ENCODE data around the gene IRAG1. TPM values are rescaled to one million over a fixed set of nuclear protein-coding genes. Genes with fewer than 3 reads are reported as not detected.

Gene IRAG1, protein sequence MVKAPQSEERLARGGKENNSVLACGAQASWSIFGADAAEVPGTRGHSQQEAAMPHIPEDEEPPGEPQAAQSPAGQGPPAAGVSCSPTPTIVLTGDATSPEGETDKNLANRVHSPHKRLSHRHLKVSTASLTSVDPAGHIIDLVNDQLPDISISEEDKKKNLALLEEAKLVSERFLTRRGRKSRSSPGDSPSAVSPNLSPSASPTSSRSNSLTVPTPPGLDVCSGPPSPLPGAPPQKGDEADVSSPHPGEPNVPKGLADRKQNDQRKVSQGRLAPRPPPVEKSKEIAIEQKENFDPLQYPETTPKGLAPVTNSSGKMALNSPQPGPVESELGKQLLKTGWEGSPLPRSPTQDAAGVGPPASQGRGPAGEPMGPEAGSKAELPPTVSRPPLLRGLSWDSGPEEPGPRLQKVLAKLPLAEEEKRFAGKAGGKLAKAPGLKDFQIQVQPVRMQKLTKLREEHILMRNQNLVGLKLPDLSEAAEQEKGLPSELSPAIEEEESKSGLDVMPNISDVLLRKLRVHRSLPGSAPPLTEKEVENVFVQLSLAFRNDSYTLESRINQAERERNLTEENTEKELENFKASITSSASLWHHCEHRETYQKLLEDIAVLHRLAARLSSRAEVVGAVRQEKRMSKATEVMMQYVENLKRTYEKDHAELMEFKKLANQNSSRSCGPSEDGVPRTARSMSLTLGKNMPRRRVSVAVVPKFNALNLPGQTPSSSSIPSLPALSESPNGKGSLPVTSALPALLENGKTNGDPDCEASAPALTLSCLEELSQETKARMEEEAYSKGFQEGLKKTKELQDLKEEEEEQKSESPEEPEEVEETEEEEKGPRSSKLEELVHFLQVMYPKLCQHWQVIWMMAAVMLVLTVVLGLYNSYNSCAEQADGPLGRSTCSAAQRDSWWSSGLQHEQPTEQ
- total RNA-seq (2014; rRNA removed; shearing (Covaris generic)), result 0.08 and 0.21 TPM in 2 replicates
- 0.13 TPM in 1 of 2 replicates, not detected in the other for polyA plus RNA-seq (2015; cell fraction: cytosol; rRNA removed)
- polyA plus RNA-seq (2015; cell fraction: nucleus; rRNA removed), result 0.16 and 0.41 TPM in 2 replicates

DNA sequence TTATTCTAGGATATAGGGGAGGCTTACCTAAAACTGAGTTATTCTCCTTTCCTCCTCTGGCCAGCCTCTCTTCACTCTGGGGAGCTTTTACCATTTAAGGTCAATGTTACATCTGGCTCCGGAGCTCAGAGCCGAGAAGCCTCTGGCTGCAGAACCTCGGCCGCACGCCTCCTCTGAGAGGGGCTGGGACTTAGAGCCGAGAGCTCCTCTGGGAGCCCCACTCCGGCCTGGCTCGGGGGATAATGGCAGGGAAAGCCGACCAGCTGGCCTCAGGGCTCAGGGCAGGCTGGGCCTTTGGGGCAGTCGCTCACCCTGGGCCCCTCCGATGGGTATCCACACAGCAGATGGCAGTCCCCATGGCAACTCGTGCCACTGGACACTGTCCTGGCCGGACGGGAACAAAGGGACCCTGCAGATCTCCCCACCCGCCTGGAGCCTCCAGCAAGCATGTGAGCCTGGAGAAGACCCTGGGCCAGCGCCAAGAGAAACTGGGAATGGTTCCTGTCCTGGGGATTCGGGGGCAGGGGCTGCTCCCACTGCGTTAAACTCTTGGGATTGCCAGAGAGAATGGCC, at the start of gene IRAG1:
IRAG1 (minus strand) TSS at position 247 of the 573 bp plus-strand sequence; CDS start at position 94, 153 bp downstream.
- DNase-seq (ENCODE audit: low read depth, low spot score), result no peak
- in situ Hi-C loops (cut with HindIII; ENCODE audit: low pct_unique_long_range_greater_than_20kb, low sequenced_read_pairs), result no loop called here

DNA sequence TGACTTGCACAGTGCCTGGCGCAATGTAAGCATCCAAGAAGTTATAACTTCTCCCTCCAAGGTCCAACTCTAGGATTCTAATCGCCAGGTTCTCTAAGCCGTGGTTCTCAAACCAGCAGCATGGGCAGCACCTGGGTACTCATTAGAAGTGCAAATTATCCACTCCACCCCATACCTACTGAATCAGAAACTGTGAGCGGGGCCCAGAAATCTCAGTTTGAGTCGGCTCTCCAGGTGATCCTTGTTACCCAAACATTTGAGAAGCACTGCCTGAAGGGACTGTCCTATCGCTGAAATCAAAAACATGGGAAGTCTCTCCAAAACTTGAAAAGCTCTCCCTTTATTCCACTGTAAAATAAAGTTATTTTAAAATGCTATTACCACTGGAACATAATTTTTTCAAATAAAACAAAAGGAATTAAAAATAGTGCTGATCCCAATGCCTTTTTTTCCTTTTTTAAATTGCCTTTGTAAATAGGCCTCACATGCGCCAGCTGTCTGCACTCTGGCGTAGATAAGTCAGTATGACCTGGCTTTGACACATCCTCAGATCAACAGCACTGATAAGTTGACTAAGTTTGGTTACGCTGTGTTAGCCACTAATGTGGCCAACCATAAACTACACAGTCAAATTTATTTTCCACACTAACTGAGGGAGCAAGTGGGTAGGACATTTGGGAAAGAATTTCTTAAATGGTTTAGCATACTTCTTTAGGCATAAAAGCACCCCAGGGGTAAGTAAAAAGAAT, 49.1 kb upstream of the IRAG1 start:
- no peak for DNase-seq (ENCODE audit: low read depth, low spot score)
- in situ Hi-C loops (cut with HindIII; ENCODE audit: low pct_unique_long_range_greater_than_20kb, low sequenced_read_pairs), result no loop called here

DNA sequence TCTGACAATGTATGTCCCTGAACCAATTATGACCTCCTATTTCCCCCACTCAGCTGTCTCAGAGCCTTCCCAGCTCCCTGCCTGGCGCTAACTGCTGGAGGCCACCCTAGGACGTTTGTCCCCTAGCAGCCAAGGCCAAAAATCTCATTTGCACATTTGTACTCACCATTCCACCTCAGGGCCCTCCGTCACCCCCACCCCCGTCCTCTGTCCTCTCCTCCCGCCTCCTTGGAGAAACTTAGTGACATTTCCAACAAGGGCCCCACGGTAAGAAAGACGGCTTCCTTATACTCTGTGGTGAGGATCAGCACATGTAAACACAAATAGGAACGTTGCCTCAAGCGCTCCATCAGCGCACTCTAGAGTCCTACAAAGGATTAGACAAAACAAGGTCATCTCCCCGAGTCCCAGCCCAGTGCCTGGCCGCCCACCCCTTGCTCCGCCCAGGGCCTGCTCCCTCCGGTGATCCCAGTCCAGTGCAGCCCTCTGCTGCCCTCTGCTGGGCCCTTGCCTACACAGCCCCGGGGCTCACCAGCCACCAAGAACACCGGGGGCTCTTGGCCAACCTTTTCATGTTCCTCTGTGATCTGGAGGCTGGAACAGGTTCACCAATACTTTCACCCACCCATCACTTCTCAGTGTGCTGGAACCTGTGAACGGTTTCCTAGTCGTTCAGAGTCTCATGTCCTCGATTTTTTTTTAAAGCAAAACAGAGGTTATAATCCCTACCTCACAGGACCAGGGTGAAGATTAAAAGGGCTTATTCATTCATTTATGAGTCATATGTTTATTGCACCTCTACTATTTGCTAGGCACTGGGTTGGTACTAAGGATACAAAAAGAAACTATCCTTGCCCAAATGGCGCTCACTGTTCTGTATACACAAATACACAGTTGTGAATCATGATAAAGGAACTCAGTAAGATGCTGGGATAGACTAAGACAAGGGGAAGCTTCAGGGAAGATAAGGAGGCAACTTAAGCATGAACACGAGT, 42.2 kb upstream of the IRAG1 start:
- peak; percentile 94 for DNase-seq (ENCODE audit: low read depth, low spot score)
- in situ Hi-C loops (cut with HindIII; ENCODE audit: low pct_unique_long_range_greater_than_20kb, low sequenced_read_pairs), result no loop called here

DNA sequence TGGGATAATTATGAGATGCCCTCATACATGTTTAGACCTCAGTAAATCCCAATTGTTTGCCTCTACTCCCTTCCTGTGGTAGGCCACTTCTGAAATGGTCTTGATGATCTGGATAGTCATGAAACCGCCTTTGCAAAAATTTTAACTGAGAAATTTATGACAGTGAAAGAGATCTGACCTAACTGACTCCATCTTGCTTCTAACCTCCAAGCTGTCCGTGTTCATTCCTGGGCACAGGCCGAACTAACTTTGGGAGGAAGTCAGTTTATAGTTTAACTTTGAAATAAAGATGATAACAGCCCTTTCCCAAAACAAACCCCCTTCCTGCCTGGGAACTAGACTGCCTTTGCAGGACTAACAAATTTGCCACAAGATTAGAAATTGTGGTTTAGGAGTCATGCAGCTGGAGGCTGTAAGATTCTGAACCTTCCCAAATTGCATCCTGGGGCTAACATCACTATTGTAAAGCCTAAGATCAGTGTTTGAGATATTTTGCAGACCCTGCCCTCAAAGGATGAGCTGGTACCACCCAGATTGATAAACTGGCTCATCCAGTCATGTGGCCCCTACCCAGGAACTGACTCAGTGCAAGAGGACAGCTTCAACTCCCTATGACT, 37.6 kb upstream of the IRAG1 start:
- DNase-seq (ENCODE audit: low read depth, low spot score), result no peak
- in situ Hi-C loops (cut with HindIII; ENCODE audit: low pct_unique_long_range_greater_than_20kb, low sequenced_read_pairs), result no loop called here

DNA sequence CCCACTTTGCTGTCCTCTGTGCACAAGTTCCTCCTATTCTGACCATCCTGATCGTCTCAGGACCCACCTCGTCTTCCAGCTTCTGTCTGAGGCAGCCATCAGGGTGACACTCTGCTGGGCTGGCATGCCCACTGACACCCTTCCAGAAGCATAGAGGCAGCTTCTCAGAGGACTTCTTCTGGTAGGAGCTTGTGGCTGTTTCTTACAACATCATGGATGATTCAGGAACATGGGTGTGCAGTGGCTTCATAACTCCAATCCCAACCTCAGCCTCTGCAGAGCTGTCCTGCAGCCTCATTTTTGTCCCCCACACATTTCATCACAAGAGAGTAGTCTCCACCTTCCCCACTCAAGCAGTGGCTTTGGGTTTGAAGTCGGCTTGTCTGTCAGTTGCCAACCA, 36.6 kb upstream of the IRAG1 start:
- in situ Hi-C loops (cut with HindIII; ENCODE audit: low pct_unique_long_range_greater_than_20kb, low sequenced_read_pairs), result no loop called here
- no peak for DNase-seq (ENCODE audit: low read depth, low spot score)

DNA sequence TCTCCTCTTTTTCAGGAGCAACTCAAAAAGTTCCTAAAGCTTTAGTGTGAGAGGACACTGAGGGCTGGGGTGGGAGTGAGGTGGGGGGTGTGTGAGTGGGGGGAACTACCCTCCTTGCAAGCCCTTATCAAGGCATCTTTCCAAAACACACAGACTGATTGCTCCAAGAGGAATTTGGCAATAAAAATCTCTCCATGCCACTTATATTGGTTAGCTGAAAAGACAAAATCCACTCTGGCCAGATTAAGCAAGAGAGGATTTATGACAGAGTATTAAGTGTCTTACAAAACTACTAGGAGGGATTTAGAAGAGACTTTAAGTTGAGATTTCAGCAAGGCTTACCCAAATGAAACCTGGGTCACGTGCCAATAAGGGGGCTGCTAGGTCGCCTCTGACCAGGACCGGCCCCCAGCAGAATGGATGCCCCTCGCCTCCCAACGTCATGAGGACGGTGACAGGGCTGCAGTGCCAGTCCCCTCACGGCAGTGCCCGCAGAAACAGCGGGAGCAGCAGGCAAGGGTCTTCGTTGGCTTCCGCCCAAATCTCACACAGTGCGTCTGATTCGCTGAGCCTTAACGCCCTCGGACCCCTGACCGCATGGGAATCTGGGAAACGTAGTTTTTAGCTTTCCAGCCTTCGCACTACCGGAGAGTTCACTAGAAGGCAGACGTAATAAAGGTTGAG, 35.4 kb upstream of the IRAG1 start:
- DNase-seq (ENCODE audit: low read depth, low spot score), result no peak
- in situ Hi-C loops (cut with HindIII; ENCODE audit: low pct_unique_long_range_greater_than_20kb, low sequenced_read_pairs), result no loop called here

DNA sequence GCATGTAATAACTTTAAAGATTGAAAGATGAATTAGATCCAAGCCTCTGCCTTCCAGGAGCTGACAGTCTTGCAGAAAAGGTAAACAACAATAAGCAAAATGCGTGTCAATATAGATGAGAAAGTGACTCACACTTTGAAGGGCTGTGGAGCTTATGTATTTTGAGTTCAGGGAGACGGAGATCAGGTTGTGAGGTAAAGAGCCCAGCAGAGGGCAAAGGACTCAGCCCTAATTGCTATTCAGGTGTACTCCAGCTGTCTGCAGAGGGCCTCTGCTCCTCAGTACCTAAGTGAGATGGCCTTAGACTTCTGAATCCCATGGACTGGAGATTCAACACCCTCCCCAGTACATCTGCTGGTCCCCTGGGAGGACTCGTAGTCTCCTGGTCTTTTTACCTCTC, 34.6 kb upstream of the IRAG1 start:
- DNase-seq (ENCODE audit: low read depth, low spot score), result no peak
- in situ Hi-C loops (cut with HindIII; ENCODE audit: low pct_unique_long_range_greater_than_20kb, low sequenced_read_pairs), result no loop called here

DNA sequence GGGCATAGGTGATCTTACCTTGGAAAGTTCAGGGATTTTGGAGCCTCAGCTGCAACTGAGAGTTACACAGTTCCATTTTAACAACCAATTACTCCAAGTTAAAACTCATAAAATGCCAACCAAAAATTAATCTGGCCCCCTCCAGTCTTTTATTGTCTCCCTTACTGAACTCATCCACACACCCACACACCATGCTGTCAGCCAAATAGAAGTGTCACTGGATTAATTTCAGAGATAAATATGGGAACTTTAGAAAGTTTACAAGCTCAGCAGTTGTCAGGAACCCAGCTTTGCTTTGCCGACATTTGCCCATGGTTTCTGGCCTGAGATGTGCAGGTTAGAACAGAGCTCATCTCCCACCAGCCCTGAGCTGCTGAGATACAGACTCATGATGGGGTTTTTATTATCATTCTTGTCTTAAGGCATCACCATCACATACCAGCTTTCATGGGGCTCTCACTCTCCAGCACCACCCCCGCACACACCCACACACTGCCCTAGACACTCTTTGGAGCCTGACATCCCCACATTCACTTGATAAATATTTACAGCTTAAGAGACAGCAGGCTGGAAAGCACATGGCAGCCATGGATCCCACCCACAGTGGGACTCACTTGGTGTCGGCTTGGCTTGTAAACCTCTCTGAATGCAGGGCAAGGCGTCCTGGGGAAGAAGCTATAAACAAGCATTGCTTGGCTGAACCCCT, 33.7 kb upstream of the IRAG1 start:
- DNase-seq (ENCODE audit: low read depth, low spot score), result no peak
- in situ Hi-C loops (cut with HindIII; ENCODE audit: low pct_unique_long_range_greater_than_20kb, low sequenced_read_pairs), result no loop called here

DNA sequence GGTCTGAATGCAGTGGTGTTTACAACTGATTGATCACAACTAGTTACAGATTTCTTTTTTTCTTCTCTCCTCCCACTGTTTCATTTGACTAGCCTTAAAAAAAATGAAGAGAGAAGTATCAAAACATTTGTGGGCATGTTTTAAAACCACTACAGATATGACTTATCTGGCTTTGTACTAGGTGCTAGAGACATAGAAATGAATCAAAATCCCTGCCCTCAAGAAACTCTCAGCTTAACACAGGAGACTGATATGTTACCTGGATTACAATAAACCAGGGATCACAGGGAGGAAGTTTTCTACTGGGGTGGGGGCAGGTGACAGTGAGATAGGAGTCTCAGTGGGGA, 32.3 kb upstream of the IRAG1 start:
- no peak for DNase-seq (ENCODE audit: low read depth, low spot score)
- in situ Hi-C loops (cut with HindIII; ENCODE audit: low pct_unique_long_range_greater_than_20kb, low sequenced_read_pairs), result no loop called here

DNA sequence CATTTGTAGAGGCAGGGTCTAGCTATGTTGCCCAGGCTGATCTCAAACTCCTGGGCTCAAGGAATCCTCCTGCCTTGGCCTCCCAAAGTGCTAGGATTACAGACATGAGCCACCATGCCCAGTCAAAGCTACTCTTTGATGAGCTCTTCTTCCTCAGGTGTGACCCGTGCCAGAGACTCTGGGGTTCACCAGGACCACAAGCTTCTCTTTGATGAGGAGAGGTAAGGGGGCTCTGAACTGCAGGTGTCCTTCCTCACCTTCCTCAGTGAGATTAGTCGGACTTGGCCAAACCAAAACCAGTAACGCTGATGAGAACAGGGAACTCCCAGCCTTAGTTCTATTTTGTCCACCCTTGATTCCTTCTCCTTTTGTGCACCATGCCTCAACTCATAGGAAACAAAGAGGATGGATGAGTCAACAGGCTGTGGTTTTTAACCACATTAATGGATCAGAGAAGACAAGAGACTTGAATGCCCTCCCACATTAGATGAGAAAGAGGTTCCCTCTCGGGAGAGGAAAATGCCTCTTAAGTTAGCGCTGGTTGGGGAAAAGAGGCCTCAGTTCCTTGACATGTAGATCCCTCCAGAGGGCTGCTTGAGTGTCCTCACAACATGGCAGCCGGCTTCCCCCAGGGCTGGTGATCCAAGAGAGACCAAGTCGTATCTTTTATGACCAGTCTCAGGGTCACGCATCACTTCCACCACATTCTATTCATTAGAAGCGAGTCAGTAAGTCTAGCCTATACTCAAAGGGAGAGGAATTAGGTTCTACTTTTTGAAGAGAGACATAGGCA, 31.8 kb upstream of the IRAG1 start:
- no peak for DNase-seq (ENCODE audit: low read depth, low spot score)
- in situ Hi-C loops (cut with HindIII; ENCODE audit: low pct_unique_long_range_greater_than_20kb, low sequenced_read_pairs), result no loop called here

DNA sequence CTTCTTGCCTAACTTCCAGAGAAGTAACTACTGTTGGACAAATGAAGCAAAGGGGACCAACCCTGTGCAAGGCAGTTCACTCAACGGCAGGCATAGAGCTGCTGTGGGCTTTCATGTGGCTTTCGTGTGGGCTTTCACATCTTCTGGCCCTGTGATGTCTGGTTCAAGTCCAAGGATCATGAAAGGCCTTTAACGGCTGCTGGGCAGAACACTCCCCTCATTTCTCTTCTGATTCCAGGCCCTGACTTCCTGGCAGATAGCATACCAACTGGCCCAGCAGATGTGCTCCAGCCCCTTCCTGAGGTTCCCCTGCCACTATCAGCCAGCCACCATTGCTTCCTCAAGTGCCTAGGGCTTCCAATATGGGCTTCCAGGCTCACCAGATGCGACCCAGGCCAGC, 28.8 kb upstream of the IRAG1 start:
- DNase-seq (ENCODE audit: low read depth, low spot score), result no peak

DNA sequence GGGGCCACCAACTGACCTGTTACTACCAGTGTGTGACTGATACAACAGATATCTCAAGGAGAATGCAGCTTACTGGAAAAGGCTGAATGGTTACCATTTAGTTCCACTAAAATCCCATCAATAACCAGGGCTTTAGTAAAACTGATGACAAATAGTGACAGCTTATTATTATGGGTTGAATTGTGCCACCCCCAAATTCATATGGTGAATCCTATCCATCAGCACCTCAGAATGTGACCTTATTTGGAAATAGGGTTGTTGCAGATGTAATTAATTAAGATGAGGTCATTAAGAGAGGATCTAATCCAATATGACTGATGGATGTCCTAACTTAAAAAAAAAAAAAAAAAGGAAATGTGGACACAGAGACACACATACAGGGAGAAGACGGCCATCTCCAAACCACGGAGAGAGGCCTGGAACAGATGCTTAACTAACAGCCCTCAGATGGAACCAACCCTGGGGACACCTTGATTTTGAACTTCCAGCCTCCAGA, 27.4 kb upstream of the IRAG1 start:
- in situ Hi-C loops (cut with HindIII; ENCODE audit: low pct_unique_long_range_greater_than_20kb, low sequenced_read_pairs), result no loop called here
- no peak for DNase-seq (ENCODE audit: low read depth, low spot score)

More for the DNA sequence above, 28.8 kb upstream of the IRAG1 start:
- in situ Hi-C loops (cut with HindIII; ENCODE audit: low pct_unique_long_range_greater_than_20kb, low sequenced_read_pairs), result no loop called here

DNA sequence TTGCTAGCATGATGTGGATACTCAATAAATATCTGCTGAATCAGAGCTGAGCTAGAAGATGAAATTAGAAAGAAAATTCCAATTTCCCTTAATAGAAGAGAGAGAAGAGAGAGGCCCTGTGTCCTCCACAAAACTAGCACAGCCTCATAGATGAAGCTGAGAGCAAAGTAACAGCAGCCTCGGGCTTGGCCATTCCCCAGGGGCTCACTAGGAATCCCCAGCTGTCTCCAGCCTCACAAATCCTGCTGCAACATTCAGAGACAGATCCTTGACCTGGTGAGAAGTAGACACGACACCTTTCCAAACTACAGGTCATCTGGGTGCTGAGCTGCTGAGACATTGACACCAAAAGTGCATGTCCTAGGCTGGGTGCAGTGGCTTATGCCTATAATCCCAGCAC, 26.1 kb upstream of the IRAG1 start:
- in situ Hi-C loops (cut with HindIII; ENCODE audit: low pct_unique_long_range_greater_than_20kb, low sequenced_read_pairs), result no loop called here
- no peak for DNase-seq (ENCODE audit: low read depth, low spot score)

DNA sequence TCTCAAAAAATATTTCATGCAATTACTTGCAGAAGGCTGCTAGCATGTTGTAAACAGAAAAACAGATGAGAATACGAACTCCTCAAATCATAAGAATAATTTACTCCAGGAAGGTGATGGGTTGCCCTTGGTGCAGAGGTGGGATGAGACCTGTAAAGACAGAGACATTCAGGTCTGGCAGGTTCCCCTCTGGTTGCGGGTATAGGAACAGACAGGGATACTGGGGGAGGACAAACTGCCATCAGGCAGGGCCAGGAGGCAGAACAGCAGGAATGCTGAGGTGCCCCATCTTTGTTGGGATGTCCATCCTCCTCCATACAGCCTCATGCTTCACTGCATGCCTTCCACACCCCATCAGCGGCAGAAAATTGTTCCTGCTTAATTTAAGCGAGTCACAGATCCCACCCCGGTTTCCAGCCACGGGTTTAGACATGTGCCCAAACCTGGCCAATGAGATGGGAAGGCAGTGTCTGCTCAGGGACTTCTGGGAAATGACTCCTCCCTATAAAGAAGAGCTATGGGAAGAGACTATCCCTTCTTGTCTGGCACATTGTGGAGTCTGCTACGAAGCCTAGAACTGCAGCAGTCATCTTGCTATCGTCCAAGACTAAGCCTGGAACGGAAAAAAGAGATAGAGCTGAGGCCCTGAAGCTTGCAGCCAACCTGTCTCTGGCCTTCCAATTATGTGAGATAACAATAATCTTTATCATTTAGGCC, 23.1 kb upstream of the IRAG1 start:
- in situ Hi-C loops (cut with HindIII; ENCODE audit: low pct_unique_long_range_greater_than_20kb, low sequenced_read_pairs), result no loop called here
- no peak for DNase-seq (ENCODE audit: low read depth, low spot score)
